NCI-H82 treated with DMSO at 0.1 percent for 48 hours (cell line): ENCODE data around the gene RNF207.

Source experiments
- DNase-seq: peaks from one replicate; lab custom pipeline; 2025; ENCODE audit not compliant: unreplicated experiment; lab: John Stamatoyannopoulos, UW

Gene RNF207

DNA sequence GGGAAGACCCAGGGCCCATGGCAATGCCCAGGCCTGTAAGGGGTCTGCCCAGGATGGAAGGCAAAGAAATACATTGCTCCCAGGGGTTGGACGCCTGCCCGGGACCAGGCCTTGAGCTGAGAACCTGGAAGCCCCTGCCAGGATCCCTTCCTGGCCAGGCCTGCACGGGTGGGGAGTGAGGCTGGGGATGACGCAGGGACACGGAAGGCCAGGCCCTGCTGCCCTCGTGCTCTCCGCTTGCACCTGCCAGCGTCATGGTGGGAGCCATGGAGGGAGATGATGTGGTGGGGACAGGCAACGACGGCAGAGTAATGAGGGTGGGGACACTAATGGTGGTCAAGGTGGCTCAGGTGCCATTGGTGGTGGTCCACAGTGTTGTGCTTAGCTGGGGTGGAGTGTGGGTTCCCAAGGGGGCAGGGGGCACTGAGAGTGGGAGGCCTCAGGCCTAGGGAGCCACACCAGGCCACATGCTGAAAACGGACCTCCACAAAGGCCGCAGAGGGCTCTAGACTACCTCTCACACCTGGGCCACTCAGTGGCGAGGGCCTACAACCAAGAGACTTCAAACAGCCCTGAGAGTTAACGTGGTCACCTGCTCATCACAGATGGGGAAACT is 42.4 kb downstream of the RNF207 start:
- no peak for DNase-seq

DNA sequence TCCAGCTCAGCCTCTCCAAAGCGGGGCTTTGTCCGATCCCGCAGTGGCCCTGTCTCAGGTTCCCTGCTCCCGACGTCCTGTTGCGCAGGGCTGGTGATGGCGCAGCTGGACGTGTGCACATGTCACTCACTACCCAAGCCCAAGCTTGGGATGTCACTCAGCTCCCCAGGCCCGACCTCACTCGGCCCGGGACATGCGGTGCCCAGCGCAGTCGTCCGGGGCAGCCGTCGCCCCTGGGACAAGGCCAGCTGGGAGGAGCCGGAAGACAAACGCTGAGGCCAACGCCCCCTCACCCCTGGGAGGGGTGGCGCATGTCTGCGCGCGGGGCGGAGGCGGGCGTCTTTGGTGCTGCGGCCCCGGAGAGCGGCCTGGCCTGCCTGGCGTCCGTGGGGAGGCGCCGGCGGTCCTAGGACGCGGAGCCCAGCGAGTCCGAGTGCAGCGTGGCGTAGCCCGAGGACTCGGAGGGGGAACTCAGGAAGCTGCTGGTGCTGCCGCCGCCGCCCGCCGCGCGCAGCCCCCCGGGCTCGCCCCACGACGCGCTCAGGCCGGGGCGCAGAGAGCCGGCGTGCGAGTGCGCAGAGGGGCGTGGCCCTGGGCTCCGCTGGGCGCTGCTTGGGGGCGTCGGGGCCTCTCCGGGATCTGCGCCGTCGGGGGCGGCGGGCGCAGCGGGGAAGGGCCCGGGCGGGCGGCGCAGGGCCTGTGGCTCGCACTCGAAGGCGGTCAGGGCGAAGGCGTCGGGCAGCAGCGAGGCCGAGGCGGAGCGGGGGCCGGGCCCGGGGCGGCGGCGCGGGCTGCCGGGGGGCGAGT is 43.2 kb downstream of the RNF207 start:
- no peak for DNase-seq

DNA sequence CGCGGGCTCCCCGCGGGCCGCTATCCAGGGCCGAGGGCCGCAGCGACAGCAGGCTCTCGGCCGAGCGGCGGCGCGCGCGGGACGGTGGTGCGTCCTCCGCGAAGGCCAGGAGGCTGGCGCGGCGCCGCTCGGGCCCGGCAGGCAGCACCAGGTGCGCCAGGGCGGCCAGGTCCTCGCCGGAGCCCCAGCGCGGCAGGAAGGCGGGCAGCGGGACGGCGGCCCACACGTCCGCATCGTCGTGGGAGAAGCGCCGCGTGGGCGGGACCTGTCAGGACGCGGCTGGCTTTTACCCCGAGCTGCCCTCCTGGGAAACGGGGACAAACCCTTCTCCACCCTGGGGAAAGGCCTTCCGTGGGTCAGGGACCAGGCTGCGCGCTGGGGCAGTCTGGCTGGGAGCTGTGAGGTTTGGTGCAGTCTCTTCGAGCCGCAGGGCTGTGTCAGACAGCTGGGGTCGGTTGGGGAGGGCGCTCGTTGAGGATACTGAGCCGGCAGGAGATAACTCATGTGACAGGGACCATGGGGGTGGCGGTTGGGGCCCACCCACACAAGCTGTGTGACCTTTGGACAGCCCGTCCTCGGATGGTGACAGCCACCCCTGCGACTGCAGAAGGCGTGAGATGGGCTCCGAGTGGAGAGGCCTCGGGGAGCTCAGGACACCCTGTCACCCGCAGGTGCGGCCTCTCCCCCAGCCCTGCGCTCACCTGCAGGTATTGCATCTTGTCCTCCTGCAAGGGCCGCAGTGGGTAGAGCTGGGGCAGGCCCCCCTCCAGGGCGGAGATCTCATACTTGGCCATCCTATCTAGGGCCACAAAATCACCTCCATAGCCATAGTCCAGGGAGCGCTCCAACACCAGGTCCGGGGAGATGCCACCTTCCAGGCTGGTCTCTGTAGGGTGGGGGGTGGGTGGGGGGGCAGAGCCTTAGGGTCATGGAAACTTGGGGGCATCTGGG is 44.1 kb downstream of the RNF207 start:
- DNase-seq, result no peak

DNA sequence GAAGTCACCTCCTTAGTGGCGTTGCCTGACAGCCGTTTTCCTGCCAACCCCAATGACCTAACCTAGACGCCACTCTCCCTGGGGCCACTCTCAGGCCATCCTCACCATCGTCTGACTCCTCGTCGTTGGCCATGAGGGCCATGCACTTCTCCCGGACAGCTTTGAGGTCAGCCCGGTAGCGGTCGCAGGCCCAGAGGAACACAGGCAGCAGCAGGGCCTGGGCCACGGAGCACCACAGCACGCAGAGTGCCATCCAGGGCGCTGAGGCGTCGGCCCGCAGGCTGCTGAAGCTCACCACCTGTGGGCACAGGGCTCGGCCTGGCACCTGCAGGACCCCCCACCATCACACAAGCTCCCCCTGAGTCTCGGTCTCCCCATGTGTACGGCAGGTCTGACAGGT is 45.3 kb downstream of the RNF207 start:
- DNase-seq, result no peak

DNA sequence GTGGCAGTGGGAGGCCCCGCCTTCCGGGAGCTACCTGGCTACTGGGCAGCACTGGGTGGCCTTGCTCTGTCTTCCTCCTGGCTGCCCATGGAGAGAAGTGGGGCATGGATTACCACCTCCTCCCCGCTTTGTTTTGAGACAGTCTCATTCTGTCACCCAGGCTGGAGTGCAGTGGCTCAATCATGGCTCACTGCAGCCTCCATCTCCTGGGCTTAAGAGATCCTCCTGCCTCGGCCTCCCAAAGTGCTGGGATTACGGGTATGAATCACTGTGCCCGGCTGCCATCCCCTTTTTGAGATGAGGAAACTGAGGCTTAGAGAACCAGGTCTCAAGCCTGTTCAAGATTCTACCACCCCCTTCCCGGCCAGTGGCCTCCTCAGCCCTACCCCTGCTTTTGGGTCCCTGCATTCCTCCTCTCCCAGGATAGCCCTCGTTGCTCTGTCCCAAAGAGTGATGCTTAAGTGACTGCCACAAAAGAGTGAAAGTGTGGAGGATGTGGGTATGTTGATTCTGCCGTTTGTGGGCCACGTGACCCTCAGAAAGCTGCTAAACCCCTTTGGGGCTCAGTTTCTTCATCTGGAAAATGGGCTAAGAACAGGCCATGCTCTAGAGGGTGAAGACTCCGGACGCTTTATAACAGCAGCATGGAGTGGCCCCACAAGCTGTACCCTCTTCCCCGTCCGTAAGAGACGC is 45.9 kb downstream of the RNF207 start:
- no peak for DNase-seq

DNA sequence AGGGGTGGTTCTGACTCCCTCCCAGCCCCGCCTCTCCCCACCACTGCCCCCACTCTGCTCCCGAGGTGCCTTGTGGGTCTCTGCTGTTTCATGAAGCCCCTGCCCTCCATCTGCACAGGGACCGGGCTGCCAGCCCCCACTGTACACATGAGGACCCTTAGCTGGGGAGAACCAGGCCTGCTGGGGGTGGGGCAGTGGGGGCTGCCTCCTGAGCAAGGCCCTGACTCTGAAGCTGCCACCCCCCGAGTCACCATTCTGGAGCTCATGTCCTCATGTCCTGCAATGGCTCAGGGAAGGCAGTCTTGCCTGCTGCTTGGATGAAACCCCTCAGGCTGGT is 46.4 kb downstream of the RNF207 start:
- no peak for DNase-seq

DNA sequence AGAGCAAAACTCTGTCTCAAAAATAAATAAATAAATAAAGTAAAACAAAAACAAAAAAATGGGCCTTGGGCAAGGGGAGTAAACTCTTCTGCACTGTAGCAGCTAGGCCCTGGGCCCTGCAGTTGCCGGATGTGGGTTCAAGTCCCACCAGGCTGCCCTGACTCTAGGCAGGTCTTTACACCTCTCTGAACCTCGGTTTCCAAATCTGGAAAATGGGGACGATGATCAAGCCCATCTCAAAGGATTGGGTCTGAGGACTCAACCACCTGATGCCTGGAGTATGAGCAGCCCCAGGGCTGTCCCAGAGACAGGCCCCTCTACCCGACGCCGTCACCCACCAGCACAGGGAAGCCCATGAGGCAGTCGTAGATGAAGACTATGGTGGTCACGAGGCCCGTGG is 47.5 kb downstream of the RNF207 start:
- no peak for DNase-seq

DNA sequence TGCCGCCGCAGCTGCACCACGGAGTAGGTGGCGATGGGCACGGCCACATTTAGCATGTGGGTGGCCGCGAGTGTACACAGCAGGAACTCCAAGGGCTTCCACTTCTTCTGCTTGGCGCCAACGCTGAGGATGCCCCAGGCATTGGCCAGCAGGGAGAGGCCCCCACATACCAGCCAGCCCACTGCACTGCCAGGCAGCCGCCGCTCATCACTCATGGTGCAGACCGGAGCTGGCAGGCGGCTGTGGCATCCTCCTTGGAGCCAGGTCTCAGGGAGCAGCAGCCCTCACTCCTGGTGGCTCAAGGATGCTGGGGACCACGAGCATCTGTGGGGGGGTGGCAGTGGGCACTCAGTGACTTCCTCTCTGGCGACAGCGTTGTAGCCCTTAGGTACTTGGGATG is 48.8 kb downstream of the RNF207 start:
- no peak for DNase-seq

DNA sequence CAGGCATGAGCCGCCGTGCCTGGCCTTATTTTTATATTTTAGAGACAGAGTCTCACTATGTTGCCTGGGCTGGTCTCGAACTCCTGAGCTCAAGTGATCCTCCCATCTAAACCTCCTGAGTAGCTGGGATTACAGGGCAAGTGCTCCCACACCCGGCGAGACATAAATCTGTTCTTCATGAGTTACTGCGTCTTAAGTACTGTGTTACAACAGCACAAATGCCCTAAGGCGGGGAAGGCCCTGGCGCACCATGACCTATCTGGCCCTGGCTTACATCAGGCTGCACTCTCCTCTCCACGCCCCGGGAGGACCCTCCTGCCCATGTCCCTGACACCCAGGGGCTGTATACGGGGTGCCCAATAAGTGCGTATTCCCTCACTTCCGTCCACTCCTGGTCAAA is 50.7 kb downstream of the RNF207 start:
- DNase-seq, result no peak

DNA sequence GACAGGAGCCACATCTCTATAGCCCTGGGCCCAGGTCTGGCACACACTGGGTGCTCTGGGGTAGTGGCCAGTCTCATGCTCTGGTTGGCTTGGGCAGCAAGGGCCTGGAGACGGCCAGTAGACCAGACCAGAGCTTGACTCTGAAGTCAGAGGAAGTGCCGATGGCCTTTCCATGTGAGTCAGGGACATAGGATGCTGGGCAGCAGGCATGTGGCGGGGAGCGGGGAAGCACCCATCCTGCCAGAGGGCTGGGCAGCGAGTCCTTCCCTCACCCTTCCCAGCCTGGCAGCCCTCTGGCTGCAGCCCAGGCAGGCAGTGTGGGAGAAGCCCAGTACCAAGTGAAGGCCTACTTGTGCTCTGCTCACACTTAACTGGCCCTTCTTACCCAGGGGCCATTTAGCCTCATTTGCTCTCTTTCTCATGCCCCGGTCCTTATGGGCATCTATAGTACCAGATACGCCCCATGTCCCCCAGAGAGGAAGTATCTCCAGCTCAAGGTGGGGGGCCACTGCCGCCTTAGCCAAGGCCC is 51.7 kb downstream of the RNF207 start:
- no peak for DNase-seq

DNA sequence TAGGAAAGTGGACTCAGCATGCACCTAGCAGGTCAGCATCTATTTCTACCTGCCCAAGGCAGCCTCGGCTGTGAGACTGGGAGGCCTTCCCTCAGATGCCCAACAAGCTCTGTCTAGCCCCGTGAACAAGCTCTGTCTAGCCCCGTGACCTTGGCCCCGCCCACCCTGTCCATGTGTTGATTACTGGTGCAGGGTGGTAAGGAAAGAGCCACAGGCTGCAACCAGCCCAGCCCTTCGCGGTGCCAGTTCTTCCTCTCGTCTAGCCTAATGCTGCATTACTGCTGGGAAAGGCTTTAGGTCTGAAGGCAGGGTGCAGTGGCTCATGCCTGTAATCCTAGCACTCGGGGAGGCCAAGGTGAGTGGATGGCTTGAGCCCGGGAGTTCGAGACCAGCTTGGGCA is 52.8 kb downstream of the RNF207 start:
- DNase-seq, result no peak

DNA sequence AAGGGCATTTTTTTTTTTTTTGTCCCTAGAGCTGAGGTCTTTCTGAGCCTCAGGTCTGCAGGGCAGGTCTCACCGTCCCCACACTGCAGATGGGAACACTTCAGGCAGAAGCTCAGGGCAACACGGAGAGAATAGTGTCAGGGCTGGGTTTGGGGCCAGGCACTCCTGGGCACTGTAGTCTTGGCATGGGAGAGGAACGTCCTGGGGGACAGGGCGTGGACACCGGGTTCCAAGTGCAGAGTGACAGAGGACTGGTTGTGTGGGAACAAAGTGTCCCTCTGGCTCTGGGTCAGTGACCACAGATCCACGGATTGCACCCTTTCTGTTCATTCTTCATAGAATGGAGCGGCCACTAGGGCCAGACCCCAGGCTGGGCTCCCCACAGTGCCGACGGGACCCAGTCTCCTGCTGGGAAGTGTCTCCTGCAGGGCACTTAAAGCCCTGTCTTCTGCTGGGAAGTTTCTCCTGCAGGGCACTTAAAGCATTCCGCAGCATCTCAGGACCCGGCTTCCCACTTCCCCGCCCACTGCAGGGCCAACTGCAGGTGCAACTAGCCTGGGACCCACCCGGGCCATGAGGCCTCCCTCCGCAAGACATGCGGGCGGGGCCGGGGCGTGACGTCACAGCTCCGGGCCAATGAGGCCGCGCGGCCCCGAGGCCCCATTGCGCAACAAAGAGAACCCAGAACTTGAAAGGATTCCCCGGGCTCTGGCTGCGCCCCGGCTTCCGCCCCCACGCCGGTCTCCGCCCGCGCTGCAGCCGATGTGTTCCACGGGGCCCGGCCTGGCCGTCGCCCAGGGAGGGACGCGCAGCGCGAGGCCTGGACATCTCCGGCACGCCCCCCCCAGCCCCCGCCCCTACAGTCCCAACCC is 53.8 kb downstream of the RNF207 start:
- peak; percentile 15 for DNase-seq

DNA sequence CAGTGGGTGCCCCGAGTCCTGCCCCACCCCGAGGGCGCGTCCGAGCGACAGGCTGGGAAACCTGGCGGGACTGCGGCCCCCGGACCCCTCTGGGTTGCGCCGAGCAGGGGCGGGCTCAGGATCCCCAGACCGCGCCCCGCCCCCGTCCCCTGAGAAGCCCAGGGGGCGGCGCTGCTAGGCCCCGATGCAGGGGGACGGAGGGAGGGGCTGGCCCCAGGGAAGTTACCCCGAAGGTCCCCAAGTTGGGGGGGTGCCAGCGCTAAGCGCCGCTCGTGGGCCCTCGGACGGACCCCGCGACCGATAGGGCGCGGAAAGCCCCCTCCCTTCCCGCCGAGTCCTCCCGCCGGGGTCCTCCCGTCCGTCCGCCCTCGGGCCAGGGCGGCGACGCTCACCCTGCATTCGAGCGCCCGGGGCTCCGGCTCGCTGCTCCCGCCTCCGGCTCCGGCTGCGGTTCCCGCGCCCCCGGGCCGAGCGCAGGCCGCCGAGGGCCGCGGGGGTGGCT is 54.6 kb downstream of the RNF207 start:
- no peak for DNase-seq

DNA sequence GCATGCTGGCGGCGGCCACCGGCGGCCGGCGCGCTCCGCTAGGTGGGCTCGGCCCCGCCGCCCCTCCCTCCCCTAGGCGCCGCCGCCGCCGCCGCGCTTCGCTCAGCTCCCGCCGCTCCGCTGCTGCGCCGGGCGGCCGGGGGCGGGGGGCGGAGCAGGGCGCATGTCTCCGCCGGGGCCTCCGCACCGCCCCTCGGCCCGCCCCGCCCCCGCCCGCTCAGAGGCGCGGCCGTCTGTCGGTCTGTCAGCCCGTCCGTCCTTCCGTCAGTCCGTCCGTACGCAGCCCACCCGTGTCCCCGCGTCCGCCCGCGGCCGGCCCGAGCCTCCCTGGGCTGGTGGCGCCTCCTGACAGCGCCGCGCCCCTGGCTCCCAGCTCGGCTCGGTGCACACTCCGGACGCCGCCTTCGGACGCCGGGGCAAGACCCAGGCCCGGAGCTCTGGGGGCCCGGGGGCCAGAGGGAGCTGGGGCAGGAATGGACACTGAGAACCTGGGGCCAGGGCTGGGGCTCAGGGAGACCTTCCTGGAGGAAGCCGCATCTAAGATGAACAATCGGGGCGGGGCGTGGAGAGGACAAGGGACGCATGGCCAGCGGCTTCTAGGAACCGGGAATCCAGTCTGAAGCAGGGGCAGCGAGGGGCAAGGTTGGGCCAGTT is 55.2 kb downstream of the RNF207 start, which contains the start of gene GPR153:
Gene GPR153 (minus strand): TSS at position 138 of the 654 bp plus-strand sequence. CDS start 6,193 bp downstream, outside the sequence.
- DNase-seq, result no peak

DNA sequence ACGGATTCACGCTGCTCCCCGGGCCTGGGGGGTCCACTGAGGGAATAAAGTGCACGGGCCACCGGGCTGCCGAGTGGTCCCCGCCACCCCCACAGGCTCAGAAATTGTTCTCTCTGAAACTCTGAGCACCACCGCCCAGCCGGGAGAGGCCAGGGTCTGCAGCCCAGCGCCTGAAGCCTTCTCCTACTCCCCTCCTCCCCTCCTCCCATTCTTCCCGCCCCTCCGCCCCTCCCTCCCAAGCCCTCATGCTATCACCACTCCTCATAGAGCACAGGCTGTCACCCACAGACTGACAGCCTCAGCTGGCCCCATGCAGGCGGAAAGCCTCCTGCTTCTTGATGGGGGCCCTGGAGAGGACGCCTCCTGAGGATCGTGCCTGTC is 55.7 kb downstream of the RNF207 start:
- DNase-seq, result peak; percentile 59

DNA sequence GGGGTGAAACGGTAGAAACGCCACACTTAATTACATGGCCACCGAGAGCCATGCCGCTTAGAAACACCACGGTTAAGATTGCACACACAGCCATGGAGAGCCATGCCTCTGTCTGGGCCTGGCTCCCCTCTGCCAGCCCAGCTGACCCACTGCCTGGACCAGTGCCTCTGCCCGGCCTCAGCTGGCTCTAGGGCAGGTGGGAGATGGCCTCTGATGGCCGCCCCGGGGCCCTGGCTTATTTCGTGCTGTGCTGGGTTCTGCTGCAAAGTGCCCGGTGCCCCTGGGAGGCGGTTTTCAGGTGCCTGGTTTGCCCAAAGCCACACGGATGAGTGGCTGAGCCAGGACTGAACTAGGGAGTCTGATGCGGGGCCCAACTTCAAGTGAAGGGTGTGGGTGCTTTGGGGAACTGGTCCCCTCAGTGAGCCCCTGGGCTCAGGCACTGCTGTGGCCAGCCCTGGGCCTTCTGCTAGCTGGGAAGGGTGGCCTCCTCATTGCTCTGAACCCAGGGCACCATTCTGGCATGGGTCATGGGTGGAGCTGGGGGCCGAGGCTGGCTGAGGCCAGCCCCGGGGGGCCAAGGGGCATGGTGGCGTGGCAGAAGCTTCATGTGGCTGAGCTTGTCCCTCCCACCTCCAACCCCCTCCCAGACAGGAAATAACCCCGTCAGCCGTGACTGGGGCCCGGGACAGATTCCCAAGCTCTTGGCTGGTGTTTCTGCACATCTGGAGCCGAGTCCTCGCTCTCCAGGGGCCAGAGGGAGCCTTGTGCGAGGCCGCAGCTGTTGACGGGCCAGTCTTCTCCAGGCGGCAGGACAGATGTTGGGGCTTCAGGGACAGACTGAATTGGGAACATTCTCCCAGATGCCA is 56.9 kb downstream of the RNF207 start:
- no peak for DNase-seq

DNA sequence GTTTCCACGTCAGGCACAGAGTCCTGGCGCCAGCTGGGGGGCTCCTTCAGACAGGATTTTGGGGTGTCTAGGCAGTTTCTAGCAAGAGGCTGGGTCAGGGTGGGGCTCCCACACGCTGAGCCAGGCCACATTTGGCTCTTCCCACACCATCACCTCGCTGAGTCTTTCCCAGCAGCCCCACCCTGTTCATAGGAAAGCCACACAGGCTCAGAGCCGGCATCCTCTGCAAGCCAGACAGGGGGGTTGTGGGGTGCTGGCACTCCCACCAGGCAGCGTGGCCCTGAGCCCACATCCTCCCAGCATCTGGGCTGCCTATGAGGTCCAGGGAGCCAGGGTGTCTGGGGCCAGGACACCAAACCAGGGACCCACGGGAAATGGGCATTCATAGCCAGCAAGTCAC is 57.8 kb downstream of the RNF207 start:
- no peak for DNase-seq

DNA sequence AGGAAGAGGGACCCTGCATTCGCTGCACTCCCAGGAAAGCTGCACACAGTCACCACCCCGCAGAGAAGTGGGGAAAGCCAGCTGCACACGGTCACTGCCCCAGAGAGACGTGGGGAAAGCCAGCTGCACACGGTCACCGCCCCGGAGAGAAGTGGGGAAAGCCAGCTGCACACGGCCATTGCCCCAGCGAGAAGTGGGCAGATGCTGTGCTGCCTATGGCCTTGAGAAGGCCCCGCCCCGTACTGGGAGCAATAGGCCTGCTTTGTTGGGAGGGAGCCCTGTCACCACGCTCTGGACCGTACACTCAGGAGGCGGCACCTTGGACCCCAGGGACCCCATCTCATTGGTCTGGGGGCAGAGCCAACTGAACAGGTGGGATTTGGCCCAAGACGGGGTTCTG is 59.2 kb downstream of the RNF207 start:
- no peak for DNase-seq
